ENCODE measurements around the gene CHDH.

DNA sequence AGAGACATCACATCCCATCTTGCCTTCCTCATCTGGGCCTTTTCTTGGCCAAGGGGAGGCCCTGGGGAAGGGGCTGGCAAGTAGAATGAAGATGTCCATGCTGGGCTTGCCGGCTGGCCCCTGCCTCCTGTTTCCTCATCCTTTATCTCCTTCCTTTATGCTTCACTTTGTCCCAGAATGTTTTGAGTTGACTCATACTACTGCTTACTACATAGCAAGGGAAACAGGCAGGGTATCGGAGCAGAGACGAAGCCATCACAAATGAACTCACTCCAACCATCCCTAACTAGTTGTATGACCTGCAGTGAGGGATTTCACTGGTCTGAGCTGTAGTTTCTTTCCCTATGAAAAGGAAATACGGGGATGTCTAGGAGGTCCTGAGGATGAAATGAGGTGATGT, 66.0 kb downstream of the CHDH start:
- TF ChIP-seq CTCF (IDR thresholded peaks at IDR 0.05) (no peak), POLR2A (IDR thresholded peaks at IDR 0.05) (no peak)
